Colonic mucosa (tissue), 4 donors: ENCODE results near the gene RNF11. TPM values are rescaled to one million over a fixed set of nuclear protein-coding genes. Genes with fewer than 3 reads are reported as not detected.

ENCODE experiments used
- DNase-seq: peaks from one replicate; pipeline ENCODE4 v3.0.0-alpha.2; 2020
- H3K27ac ChIP-seq: fragments of 200-600 bp; one replicate; pipeline ENCODE4 v1.8.0; 2021
- H3K27me3 ChIP-seq: fragments of 200-600 bp; one replicate; pipeline ENCODE4 v1.8.0; 2021
- H3K36me3 ChIP-seq: fragments of 200-600 bp; one replicate; pipeline ENCODE4 v1.8.0; 2021
- H3K4me1 ChIP-seq: fragments of 200-600 bp; one replicate; pipeline ENCODE4 v1.8.0; 2021; ENCODE audit warnings: mild to moderate bottlenecking
- H3K4me3 ChIP-seq: fragments of 200-600 bp; one replicate; pipeline ENCODE4 v1.8.0; 2021
- H3K9ac ChIP-seq, 2 donors: one replicate each; pipeline ENCODE4 v1.7.0; 2013; ENCODE audit warnings: control low read depth in 2 of 2, low read depth in 2 of 2, low read length in 2 of 2
- H3K9me3 ChIP-seq: fragments of 200-600 bp; one replicate; pipeline ENCODE4 v1.8.0; 2021
- intact Hi-C: fragments of 100-400 bp; cut with DNase I; formaldehyde crosslinking; loops from one replicate; pipeline ENCODE4 v1.14.1; 2022
- total RNA-seq, 2 donors: library from RNA; stranded (reverse); fragmentation: NEBNext Ultra II Directional in 1 of 2; extraction: Animal tissue kit (Norgen Biotek cat#: 25700) in 1 of 2; gene quantifications; one replicate each; pipeline ENCODE4 v1.2.1, GENCODE V29; 2021
- TF ChIP-seq, protein P1 (sequence below): fragments of 200-600 bp; IDR thresholded peaks from one replicate; pipeline ENCODE4 v1.8.0; 2022; ENCODE audit warnings: antibody characterized with exemption, mild to moderate bottlenecking
- donor health status: healthy.
- donor health status: DM: no; HTN: no; CAD: no.
- donor health status: DM: no; HTN: no; CAD: no.

RNF11 gene
- total RNA-seq, 2 donors from 2014 or later: 46.8 to 104 TPM

DNA sequence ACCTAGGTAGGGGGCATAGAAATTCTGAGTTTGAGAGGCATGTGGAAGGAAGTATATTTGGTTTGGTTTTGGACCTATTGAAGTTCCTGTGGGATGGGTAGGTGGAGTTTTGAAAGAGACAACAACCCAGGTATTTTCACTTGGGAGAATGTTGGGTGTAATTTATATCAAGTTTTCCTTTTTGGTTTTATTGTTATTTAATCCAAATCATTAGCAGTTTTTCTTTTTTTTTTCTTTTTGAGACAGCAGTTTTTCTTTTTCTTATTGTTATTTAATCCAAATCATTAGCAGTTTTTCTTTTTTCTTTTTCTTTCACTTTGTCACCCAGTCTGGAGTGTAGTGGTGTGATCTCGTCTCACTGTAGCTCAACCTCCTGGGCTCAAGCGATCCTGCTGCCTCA lies 30.1 kb downstream of the RNF11 start:
- no peaks in the 10 kb centered on the region for H3K4me1 ChIP-seq
- no peak overlapping the region for H3K9ac ChIP-seq
- TF ChIP-seq, protein P1, sequence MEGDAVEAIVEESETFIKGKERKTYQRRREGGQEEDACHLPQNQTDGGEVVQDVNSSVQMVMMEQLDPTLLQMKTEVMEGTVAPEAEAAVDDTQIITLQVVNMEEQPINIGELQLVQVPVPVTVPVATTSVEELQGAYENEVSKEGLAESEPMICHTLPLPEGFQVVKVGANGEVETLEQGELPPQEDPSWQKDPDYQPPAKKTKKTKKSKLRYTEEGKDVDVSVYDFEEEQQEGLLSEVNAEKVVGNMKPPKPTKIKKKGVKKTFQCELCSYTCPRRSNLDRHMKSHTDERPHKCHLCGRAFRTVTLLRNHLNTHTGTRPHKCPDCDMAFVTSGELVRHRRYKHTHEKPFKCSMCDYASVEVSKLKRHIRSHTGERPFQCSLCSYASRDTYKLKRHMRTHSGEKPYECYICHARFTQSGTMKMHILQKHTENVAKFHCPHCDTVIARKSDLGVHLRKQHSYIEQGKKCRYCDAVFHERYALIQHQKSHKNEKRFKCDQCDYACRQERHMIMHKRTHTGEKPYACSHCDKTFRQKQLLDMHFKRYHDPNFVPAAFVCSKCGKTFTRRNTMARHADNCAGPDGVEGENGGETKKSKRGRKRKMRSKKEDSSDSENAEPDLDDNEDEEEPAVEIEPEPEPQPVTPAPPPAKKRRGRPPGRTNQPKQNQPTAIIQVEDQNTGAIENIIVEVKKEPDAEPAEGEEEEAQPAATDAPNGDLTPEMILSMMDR: no peak

DNA sequence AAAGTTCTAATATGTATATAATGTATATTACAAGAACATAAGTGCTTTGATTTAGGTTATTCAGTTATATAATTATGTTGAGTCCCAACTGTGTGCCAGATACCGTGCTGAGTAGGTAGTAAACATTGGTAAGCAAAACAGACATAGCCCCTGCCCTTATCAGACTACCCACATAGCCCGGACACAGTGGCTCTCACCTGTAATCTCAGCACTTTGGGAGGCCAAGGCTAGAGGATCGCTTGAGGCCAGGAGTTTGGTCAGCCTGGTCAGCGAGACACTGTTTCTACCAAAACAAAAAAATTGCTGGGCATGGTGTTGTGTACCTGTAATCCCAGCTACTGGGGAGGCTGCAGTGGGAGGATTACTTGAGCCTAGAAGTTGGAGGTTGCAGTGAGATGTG lies 30.7 kb downstream of the RNF11 start:
- Histone ChIP-seq H3K27me3 (no peaks in the 10 kb centered on the region), H3K9ac (no peak overlapping the region), H3K9me3 (no peaks in the 10 kb centered on the region), H3K36me3 (peaks cover 4% of the 10 kb centered on the region), H3K4me3 (no peak overlapping the region), H3K4me1 (no peaks in the 10 kb centered on the region), H3K27ac (no peak overlapping the region)
- TF ChIP-seq, protein P1: no peak
- no peak for DNase-seq
- intact Hi-C loops: no loop called here

More for the DNA sequence above, 30.1 kb downstream of the RNF11 start:
- Histone ChIP-seq H3K9me3 (no peaks in the 10 kb centered on the region), H3K4me3 (no peak overlapping the region), H3K27me3 (no peaks in the 10 kb centered on the region), H3K36me3 (peaks cover 4% of the 10 kb centered on the region), H3K27ac (no peak overlapping the region)
- intact Hi-C loops: no loop called here
- DNase-seq: no peak

DNA sequence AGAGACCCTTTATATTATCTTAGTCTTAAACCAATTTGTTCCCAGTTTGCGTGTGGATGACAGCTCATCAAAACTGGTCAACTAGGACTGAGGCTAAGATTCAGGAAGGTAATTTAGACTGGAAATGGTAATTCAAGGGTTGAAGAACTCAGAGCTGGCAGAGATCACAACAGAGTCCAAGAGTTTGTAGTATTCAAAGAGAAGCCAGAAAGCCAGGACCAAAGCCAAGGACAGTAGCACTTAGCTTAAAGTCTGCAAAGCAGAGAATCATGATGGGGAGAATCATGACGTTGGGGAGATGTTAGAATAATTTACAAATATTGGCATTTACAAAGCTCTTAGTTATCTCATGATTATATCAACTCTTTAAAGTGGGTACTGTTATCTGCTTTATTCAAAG lies 32.6 kb downstream of the RNF11 start:
- H3K27ac ChIP-seq: no peak overlapping the region
- intact Hi-C loops: no loop called here

DNA sequence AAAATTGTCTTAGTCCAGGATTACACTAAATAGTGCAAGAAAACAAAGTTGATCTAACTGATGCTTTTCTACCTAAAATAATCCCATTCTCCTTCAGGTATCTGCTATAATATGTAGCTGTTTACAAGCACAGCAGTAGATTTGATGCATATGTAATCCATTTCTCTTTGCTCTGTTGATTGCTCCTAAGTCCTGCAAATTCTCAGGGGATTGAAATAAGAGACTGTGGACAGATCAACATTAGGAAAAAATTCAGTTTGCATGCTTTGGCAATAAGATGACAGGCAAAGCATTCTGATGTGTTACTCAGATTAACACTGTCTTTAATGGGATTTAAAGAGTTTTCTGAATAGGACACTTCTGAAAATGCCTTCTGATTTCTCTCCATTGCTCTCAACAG lies 34.7 kb downstream of the RNF11 start:
- DNase-seq: no peak
- Histone ChIP-seq H3K4me1 (no peaks in the 10 kb centered on the region), H3K36me3 (peaks cover 4% of the 10 kb centered on the region), H3K9me3 (no peaks in the 10 kb centered on the region), H3K9ac (no peak overlapping the region), H3K4me3 (no peak overlapping the region), H3K27ac (no peak overlapping the region), H3K27me3 (no peaks in the 10 kb centered on the region)
- TF ChIP-seq, protein P1: no peak
- intact Hi-C loops: no loop called here

More for the DNA sequence above, 32.6 kb downstream of the RNF11 start:
- no peak overlapping the region for H3K4me3 ChIP-seq
- no peaks in the 10 kb centered on the region for H3K9me3 ChIP-seq
- H3K27me3 ChIP-seq: no peaks in the 10 kb centered on the region
- no peak for DNase-seq
- no peaks in the 10 kb centered on the region for H3K4me1 ChIP-seq
- TF ChIP-seq, protein P1: no peak
- peaks cover 4% of the 10 kb centered on the region for H3K36me3 ChIP-seq
- no peak overlapping the region for H3K9ac ChIP-seq

DNA sequence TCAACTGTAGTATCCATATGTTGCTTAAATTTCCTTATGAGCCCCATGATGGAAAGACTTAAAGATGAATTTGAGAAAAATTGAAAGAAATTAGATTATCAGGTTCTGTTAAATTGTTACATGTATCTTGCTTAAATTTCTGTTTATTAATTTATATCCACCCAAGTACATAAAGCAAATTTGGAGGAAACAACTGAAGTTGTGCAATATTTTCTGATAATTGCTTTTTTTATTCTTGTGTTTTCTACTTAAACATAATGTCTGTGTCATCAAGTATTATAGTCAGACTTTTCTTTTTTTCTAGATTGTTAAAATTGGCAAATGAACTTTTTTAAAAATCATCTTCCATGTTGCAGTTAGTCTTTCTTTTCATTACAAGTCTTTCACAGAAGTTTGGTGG lies 36.8 kb downstream of the RNF11 start:
- DNase-seq: no peak
- no peak overlapping the region for H3K27ac ChIP-seq
- H3K4me3 ChIP-seq: no peak overlapping the region
- no peaks in the 10 kb centered on the region for H3K9me3 ChIP-seq
- TF ChIP-seq, protein P1: no peak
- H3K36me3 ChIP-seq: peaks cover 4% of the 10 kb centered on the region
- intact Hi-C loops: no loop called here
- H3K4me1 ChIP-seq: no peaks in the 10 kb centered on the region
- H3K27me3 ChIP-seq: no peaks in the 10 kb centered on the region
- no peak overlapping the region for H3K9ac ChIP-seq

DNA sequence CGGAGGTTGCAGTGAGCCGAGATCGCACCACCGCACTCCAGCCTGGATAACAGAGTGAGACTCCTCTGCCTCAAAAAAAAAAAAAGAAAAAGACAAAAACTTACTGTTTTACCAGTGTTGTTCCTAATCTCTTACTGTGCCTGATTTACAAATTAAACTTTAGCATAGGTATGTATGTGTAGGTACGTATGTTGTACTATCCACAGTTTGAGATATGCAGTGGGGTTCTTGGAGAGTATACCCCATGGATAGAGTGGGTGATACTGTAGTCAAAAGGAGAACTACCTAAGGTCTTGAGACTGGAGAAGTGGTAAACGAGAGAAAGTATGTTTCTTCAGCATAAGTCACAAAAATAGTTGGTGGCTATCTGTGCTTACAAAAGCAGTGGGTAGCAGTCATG lies 38.6 kb downstream of the RNF11 start:
- H3K4me1 ChIP-seq: no peaks in the 10 kb centered on the region
- no peak overlapping the region for H3K27ac ChIP-seq
- H3K9ac ChIP-seq: no peak overlapping the region
- H3K27me3 ChIP-seq: no peaks in the 10 kb centered on the region
- H3K36me3 ChIP-seq: peaks cover 4% of the 10 kb centered on the region
- TF ChIP-seq, protein P1: no peak
- DNase-seq: no peak
- intact Hi-C loops: no loop called here
- no peak overlapping the region for H3K4me3 ChIP-seq
- no peaks in the 10 kb centered on the region for H3K9me3 ChIP-seq
